GM12878 (cell line): ENCODE results near the gene SPEG. TPM values are rescaled to one million over a fixed set of nuclear protein-coding genes. Genes with fewer than 3 reads are reported as not detected.

Experiments used
- ATF3 ChIP-seq: IDR thresholded peaks from 2 replicates; pipeline ENCODE4 v1.6.1; 2011; ENCODE audit warnings: low read depth, mild to moderate bottlenecking, low read length, moderate library complexity, borderline replicate concordance; ENCODE audit errors: extremely low read depth
- E2F4 ChIP-seq: IDR thresholded peaks from 2 replicates; pipeline ENCODE4 v1.6.1; 2012; ENCODE audit warnings: low read depth, low read length, improper control_type of control experiment
- E4F1 ChIP-seq: fragments of 450-650 bp; IDR thresholded peaks from 2 replicates; pipeline ENCODE4 v1.6.1; 2018; ENCODE audit warnings: borderline replicate concordance, mild to moderate bottlenecking; ENCODE audit not compliant: partially characterized antibody
- FOS ChIP-seq: IDR thresholded peaks from 3 replicates; pipeline ENCODE4 v1.6.1; 2011; ENCODE audit warnings: borderline replicate concordance; ENCODE audit not compliant: insufficient read length; ENCODE audit errors: extremely low read depth
- HSF1 ChIP-seq: fragments of 150-350 bp; IDR thresholded peaks from 2 replicates; pipeline ENCODE4 v1.6.1; 2014; ENCODE audit warnings: mild to moderate bottlenecking, low read depth, low read length
- JUND ChIP-seq: IDR thresholded peaks from 2 replicates; pipeline ENCODE4 v1.6.1; 2012; ENCODE audit warnings: low read depth, mild to moderate bottlenecking, low read length, improper control_type of control experiment, moderate library complexity
- MAX ChIP-seq: IDR thresholded peaks from 2 replicates; pipeline ENCODE4 v1.6.1; 2012; ENCODE audit warnings: low read depth, low read length, improper control_type of control experiment
- MYB ChIP-seq: fragments of 150-350 bp; IDR thresholded peaks from 2 replicates; pipeline ENCODE4 v1.6.1; 2014; ENCODE audit warnings: mild to moderate bottlenecking, low read depth, low read length, borderline replicate concordance
- NFIC ChIP-seq: IDR thresholded peaks from 2 replicates; pipeline ENCODE4 v1.6.1; 2012; ENCODE audit warnings: low read depth, mild to moderate bottlenecking, inconsistent platforms, low read length, moderate library complexity
- NFXL1 ChIP-seq: fragments of 450-650 bp; IDR thresholded peaks from 2 replicates; pipeline ENCODE4 v1.6.1; 2017; ENCODE audit warnings: antibody characterized with exemption, mild to moderate bottlenecking, borderline replicate concordance
- SIN3A ChIP-seq: IDR thresholded peaks from 2 replicates; pipeline ENCODE4 v1.6.1; 2012; ENCODE audit warnings: low read depth, low read length, improper control_type of control experiment
- SMC3 ChIP-seq: IDR thresholded peaks from 2 replicates; pipeline ENCODE4 v1.6.1; 2011; ENCODE audit warnings: low read length, improper control_type of control experiment, borderline replicate concordance
- USF1 ChIP-seq: IDR thresholded peaks from 2 replicates; pipeline ENCODE4 v1.6.1; 2011; ENCODE audit warnings: borderline replicate concordance, low read depth, mild to moderate bottlenecking, moderate library complexity, mixed read lengths, low read length; ENCODE audit not compliant: insufficient read depth; ENCODE audit errors: extremely low read length
- ZBTB11 ChIP-seq: fragments of 450-650 bp; formaldehyde crosslinking; IDR thresholded peaks from 2 replicates; pipeline ENCODE4 v1.5.0; 2022; ENCODE audit warnings: mild to moderate bottlenecking, missing genetic modification characterization
- ZNF622 ChIP-seq: fragments of 450-650 bp; IDR thresholded peaks from 2 replicates; pipeline ENCODE4 v1.6.1; 2017; ENCODE audit warnings: mild to moderate bottlenecking, inconsistent platforms
- polyA plus RNA-seq, 11 experiments: library from polyadenylated mRNA; depleted of rRNA in 4 of 11; unstranded in 6 of 11; stranded (reverse) in 5 of 11; fragments of >200 nt; fragmentation: Nextera tagmentation in 4 of 11; fragmentation: Illumina TruSeq in 1 of 11; extraction: Ambion mirVana in 4 of 11; extraction: Trizol in 1 of 11; gene quantifications; 1 replicate in 1 of 11; 2 replicates in 10 of 11; pipeline versions ENCODE4 v1.2.1 to v1.2.3, GENCODE V29; 2011 to 2016; ENCODE audit warnings: inconsistent platforms in 2 of 11, missing spikeins in 2 of 11, low read depth in 1 of 11
- total RNA-seq, 4 experiments: library from RNA; depleted of rRNA in 3 of 4; stranded (reverse); fragments of >200 nt in 3 of 4; fragmentation: Illumina TruSeq in 1 of 4; extraction: Trizol in 1 of 4; gene quantifications; 2 replicates each; pipeline versions ENCODE4 v1.2.1 to v1.2.3, GENCODE V29; 2013 to 2021

SPEG gene
- total and polyA plus RNA-seq, 10 of the 15 experiments (the other 5 are each of a cell fraction or from before 2014, with no cell fraction given): 0.03 to 0.28 TPM; not detected in 8

- TF ChIP-seq USF1: peak; percentile 83
- TF ChIP-seq SMC3: no peak
- TF ChIP-seq HSF1: no peak
- TF ChIP-seq SIN3A: peak; percentile 61; the same call in 1 of the 2 replicates
- no peak for TF ChIP-seq E2F4
- peak; percentile 14 for TF ChIP-seq E4F1
- no peak for TF ChIP-seq NFIC
- TF ChIP-seq NFXL1: no peak
- no peak for TF ChIP-seq MYB
- peak; percentile 75; the same call in 1 of the 2 replicates for TF ChIP-seq ATF3
- TF ChIP-seq ZBTB11: no peak
- TF ChIP-seq ZNF622: no peak
- TF ChIP-seq MAX: peak; percentile 77
- TF ChIP-seq FOS: no peak
- TF ChIP-seq JUND: no peak
These were observed 63.8 kb downstream of the SPEG start, which contains the start of gene GMPPA (continued) for GRCh38 chr2:219498280-219499057.
